Spleen (tissue), 7 donors: ENCODE results near the gene TRAF1.

Source experiments
- CTCF ChIP-seq, 11 experiments: fragments of 200-600 bp in 7 of 11; fragments of 450-650 bp in 4 of 11; sonication (generic) in 4 of 11; IDR thresholded peaks in 8 of 11; conservative IDR thresholded peaks in 3 of 11; 1 replicate in 7 of 11; 2 replicates in 4 of 11; pipeline versions ENCODE4 v1.4.0 to v1.8.0; 2016 to 2021; ENCODE audit warnings: antibody characterized with exemption in 11 of 11, inconsistent platforms in 4 of 11, mild to moderate bottlenecking in 1 of 11
- POLR2A ChIP-seq, 3 donors: fragments of 450-650 bp; IDR thresholded peaks; one replicate each; pipeline ENCODE4 v1.5.1; 2017; ENCODE audit warnings: antibody characterized with exemption in 3 of 3, mild to moderate bottlenecking in 1 of 3
- POLR2AphosphoS5 ChIP-seq, 3 donors: sonication (generic); formaldehyde crosslinking; IDR thresholded peaks; one replicate each; pipeline ENCODE4 v1.5.1; 2017; ENCODE audit warnings: antibody characterized with exemption in 3 of 3
- donor health status: DM: no; HTN: no; CAD: no; lungs with moderate emphysema.
- donor health status: DM: no; HTN: no; CAD: no.
- donor health status: DM: no; HTN: no; CAD: no.

GRCh38 chr9:120932086-120932823, 5.7 kb upstream of the TRAF1 start:
- TF ChIP-seq CTCF (IDR thresholded peaks at IDR 0.05 in 8 of 11, conservative IDR thresholded peaks at IDR 0.05 in 3 of 11) (no peak), POLR2A (IDR thresholded peaks at IDR 0.05) (no peak), POLR2AphosphoS5 (IDR thresholded peaks at IDR 0.05) (no peak)
